SJCRH30 (cell line): ENCODE measurements around the gene FFAR2. TPM values are rescaled to one million over a fixed set of nuclear protein-coding genes. Genes with fewer than 3 reads are reported as not detected.

Experiments used
- DNase-seq, 2 experiments: peaks; one replicate each; pipeline ENCODE4 v3.0.0-alpha.2; 2015 to 2020
- H3K27ac ChIP-seq: fragments of 250-450 bp; sonication (Bioruptor Pico); 2 replicates; pipeline ENCODE4 v1.5.1; 2020; ENCODE audit warnings: mild to moderate bottlenecking, moderate library complexity
- H3K27me3 ChIP-seq: fragments of 250-450 bp; sonication (Bioruptor Pico); 2 replicates; pipeline ENCODE4 v1.5.1; 2020; ENCODE audit warnings: mild to moderate bottlenecking, moderate library complexity
- H3K36me3 ChIP-seq: fragments of 250-450 bp; sonication (Bioruptor Pico); 2 replicates; pipeline ENCODE4 v1.5.1; 2020; ENCODE audit warnings: mild to moderate bottlenecking, moderate library complexity
- H3K4me1 ChIP-seq: fragments of 250-450 bp; sonication (Bioruptor Pico); 2 replicates; pipeline ENCODE4 v1.5.1; 2020; ENCODE audit warnings: mild to moderate bottlenecking, moderate library complexity
- H3K4me3 ChIP-seq: fragments of 250-450 bp; sonication (Bioruptor Pico); 2 replicates; pipeline ENCODE4 v1.5.1; 2020; ENCODE audit warnings: mild to moderate bottlenecking, moderate library complexity
- H3K9me3 ChIP-seq: fragments of 250-450 bp; sonication (Bioruptor Pico); replicated peaks from 2 replicates; pipeline ENCODE4 v1.5.1; 2020; ENCODE audit warnings: mild to moderate bottlenecking, moderate library complexity
- total RNA-seq: library from RNA; depleted of rRNA; stranded (reverse); fragments of >200 nt; shearing (Covaris generic); gene quantifications from 2 replicates; pipeline ENCODE4 v1.2.3, GENCODE V29; 2014

FFAR2 gene
- total RNA-seq, 1 experiment from 2014 or later, result not detected

GRCh38 chr19:35478794-35479677 lies 31.0 kb downstream of the FFAR2 start:
- Histone ChIP-seq H3K4me1 (no peaks in the 10 kb centered on the region), H3K4me3 (no peak overlapping the region), H3K27ac (no peak overlapping the region), H3K9me3 (no peaks in the 10 kb centered on the region), H3K36me3 (no peaks in the 10 kb centered on the region), H3K27me3 (0 out of 2 replicates have a peak, but pooled peaks cover 8% of the 10 kb centered on the region)
- DNase-seq, result no peak

GRCh38 chr19:35483089-35483488 lies 35.0 kb downstream of the FFAR2 start:
- no peak for DNase-seq
- Histone ChIP-seq H3K4me3 (no peak overlapping the region), H3K27me3 (peaks cover 4% of the 10 kb centered on the region), H3K27ac (no peak overlapping the region), H3K4me1 (no peaks in the 10 kb centered on the region), H3K9me3 (no peaks in the 10 kb centered on the region), H3K36me3 (no peaks in the 10 kb centered on the region)

- DNase-seq, result no peak
- no peaks in the 10 kb centered on the region for H3K4me1 ChIP-seq
Measured at GRCh38 chr19:35484252-35485036, 36.4 kb downstream of the FFAR2 start.

GRCh38 chr19:35486268-35486708 lies 38.2 kb downstream of the FFAR2 start:
- no peaks in the 10 kb centered on the region for H3K9me3 ChIP-seq
- H3K27ac ChIP-seq, result no peak overlapping the region
- H3K4me1 ChIP-seq, result no peaks in the 10 kb centered on the region
- H3K36me3 ChIP-seq, result no peaks in the 10 kb centered on the region
- DNase-seq, result no peak
- H3K27me3 ChIP-seq, result peaks cover under 1% of the 10 kb centered on the region
- H3K4me3 ChIP-seq, result no peak overlapping the region

More at GRCh38 chr19:35484252-35485036, 36.4 kb downstream of the FFAR2 start:
- Histone ChIP-seq H3K9me3 (no peaks in the 10 kb centered on the region), H3K27ac (no peak overlapping the region), H3K27me3 (no peaks in the 10 kb centered on the region; the same call in none of the 2 replicates), H3K36me3 (no peaks in the 10 kb centered on the region), H3K4me3 (no peak overlapping the region)

DNA sequence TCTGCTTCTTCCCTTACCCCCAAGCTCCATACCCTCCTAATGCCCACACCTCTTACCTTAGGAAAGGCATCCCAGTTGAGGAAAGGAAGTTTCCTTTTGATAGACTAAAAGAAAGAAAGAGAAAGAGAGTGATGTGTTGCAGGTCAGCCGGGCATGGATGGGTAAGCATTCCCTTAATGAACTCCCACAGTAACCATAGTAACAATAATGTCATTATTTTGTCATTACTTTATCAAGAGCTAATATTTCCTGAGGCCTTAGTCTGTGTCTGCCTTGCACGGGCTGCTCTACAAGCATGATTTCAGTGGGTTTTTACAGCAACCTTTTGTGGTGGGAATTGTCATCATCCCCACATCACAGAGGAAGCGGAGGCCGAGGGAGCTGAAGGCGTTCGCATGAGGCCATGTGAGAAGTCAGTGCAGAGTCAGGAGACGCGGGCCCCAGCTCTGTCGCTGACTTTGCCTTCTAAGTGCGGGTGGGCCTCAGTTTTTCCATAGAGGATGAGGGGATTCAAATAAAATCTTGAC lies 39.7 kb downstream of the FFAR2 start:
- Histone ChIP-seq H3K36me3 (no peaks in the 10 kb centered on the region), H3K9me3 (no peaks in the 10 kb centered on the region), H3K27me3 (peaks cover 5% of the 10 kb centered on the region), H3K4me3 (no peak overlapping the region), H3K4me1 (no peaks in the 10 kb centered on the region), H3K27ac (no peak overlapping the region)
- DNase-seq, result no peak

DNA sequence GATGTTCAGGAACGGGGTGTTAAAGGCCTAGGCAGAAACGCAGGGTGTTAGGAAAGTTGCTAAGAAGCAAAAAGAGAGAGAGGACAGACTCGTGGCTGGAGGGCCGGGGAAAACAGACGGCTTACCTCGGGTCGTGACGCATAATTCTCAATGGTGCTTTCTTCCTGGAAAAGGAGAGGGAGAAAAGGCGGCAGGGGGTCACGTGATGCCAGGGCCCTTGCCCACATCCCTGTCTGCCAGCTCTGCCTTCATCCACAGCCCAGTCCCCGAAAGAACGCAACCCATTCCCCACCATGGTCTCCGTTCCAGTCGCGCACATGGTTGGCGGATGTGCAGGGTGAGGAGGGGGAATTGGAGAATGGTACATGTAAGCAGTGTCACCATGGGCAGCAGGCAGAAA lies 40.6 kb downstream of the FFAR2 start:
- no peaks in the 10 kb centered on the region for H3K36me3 ChIP-seq
- H3K27me3 ChIP-seq, result peaks cover 14% of the 10 kb centered on the region
- no peaks in the 10 kb centered on the region for H3K4me1 ChIP-seq
- no peak overlapping the region for H3K27ac ChIP-seq
- no peaks in the 10 kb centered on the region for H3K9me3 ChIP-seq
- no peak for DNase-seq
- H3K4me3 ChIP-seq, result no peak overlapping the region

- Histone ChIP-seq H3K36me3 (no peaks in the 10 kb centered on the region), H3K27ac (no peak within 1 kb of the TSS), H3K4me1 (no peaks in the 10 kb centered on the region), H3K27me3 (peaks cover 20% of the 10 kb centered on the region; the same call in 1 of the 2 replicates), H3K9me3 (no peaks in the 10 kb centered on the region), H3K4me3 (no peak within 1 kb of the TSS)
- no peak for DNase-seq
Measured at GRCh38 chr19:35490364-35490763, 42.3 kb downstream of the FFAR2 start, which contains the start of gene KRTDAP. KRTDAP (minus strand) TSS chr19:35490464; CDS start chr19:35490442, 22 bp downstream.

DNA sequence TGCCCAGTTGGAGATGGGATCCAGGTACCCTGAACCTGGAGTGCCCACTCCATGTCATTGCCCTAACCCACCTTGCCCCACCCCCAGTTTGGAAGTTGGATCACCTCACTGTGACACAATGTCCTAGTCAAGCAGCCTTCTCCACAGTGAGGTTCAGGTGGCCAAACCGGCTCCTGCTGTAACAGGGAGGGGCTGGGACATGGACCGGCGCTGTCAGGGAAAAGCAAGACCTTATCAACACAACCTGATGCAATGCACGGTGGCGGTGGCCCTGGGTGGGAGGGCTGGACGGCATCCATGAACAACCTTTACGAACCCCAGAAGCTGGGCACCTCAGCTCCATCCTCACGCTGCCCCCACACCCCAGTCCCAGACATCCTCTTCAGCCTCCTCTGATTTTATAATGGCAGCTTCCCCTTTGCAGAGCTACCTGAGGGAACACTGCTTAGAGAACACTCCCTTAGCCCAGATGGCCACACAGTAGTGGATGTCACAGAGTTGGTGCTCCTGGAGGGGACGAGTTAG lies 43.8 kb downstream of the FFAR2 start:
- Histone ChIP-seq H3K9me3 (no peaks in the 10 kb centered on the region), H3K36me3 (no peaks in the 10 kb centered on the region), H3K4me3 (no peak overlapping the region), H3K27ac (no peak overlapping the region), H3K4me1 (no peaks in the 10 kb centered on the region), H3K27me3 (peaks cover 20% of the 10 kb centered on the region; the same call in 1 of the 2 replicates)
- DNase-seq, result no peak

- H3K36me3 ChIP-seq, result no peaks in the 10 kb centered on the region
- H3K27ac ChIP-seq, result no peak overlapping the region
- H3K4me3 ChIP-seq, result no peak overlapping the region
- no peak for DNase-seq
- no peaks in the 10 kb centered on the region for H3K9me3 ChIP-seq
- peaks cover 26% of the 10 kb centered on the region; the same call in 1 of the 2 replicates for H3K27me3 ChIP-seq
- H3K4me1 ChIP-seq, result no peaks in the 10 kb centered on the region
Measured at GRCh38 chr19:35493971-35494370, 45.9 kb downstream of the FFAR2 start.

DNA sequence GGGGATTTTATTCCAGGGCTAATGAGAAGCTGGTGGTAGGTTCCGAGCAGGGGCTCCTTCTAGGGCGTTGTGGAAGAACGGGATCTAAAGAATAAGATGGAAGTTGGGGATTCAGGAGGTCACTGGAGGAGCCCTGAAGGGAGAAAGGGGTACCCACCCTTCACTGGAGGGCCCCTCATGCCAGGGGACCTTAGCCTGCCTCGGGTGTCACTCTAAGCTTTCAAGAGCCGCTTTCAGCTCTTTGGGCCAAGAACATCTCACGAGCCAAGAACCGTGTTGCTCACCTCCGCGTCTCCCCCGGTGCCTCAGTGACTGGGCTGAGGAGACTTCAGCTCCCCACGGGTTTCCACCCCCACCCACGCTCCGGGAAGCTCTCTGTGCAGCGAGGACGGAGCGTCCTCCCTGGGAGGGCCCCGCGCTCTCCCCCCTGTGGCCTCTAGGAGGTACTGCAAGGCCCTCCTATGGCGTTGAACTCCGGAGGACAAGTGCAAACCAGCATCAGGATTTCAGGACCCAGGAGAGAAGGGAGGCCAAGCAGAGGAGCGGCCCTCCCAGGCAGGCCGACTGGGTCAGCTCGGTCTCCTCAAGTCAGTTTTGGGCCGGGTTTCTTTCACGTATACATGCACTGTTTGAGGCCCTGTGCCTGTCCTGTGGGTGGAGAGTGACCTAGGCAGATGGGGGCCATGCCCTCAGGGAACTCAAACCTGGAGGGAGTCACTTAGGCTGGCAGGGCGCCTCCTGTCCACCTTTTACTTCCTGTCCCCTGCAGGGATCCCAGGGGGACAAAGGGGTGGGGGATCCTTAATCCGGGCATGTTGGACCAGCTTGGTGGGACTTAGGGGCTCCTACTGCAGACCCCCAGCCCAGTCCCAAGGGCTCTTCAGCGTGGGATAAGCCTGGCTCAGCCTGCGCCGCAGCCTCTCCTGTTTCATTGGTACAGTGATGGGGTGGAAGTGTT lies 47.3 kb downstream of the FFAR2 start:
- H3K27me3 ChIP-seq, result peaks cover 39% of the 10 kb centered on the region
- H3K27ac ChIP-seq, result no peak overlapping the region
- H3K36me3 ChIP-seq, result no peaks in the 10 kb centered on the region
- DNase-seq, result peak; percentile 52 to 74
- no peaks in the 10 kb centered on the region for H3K9me3 ChIP-seq
- H3K4me3 ChIP-seq, result no peak overlapping the region
- no peaks in the 10 kb centered on the region for H3K4me1 ChIP-seq

DNA sequence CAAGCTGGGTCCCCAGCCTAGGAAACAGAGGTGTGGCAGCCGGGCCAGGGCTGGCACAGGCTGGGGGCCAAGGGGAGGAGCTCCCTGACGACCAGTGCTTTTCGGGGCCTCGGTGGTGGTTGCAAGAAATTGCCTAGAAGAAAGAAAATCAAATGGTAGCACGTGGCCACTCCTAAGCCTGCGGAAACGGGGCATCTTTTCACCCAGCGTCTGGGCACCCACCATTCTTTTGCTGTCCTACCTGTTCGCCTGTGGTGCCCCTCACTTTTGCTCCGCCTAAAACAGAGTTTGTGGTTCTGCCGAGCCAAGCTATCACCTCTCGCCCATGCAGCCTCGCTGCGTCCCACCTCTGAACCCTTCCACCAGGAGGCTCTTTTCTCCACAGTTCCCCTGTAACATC lies 49.3 kb downstream of the FFAR2 start:
- Histone ChIP-seq H3K4me3 (no peak overlapping the region), H3K9me3 (no peaks in the 10 kb centered on the region), H3K4me1 (no peaks in the 10 kb centered on the region), H3K27ac (no peak overlapping the region), H3K36me3 (no peaks in the 10 kb centered on the region), H3K27me3 (peaks cover 53% of the 10 kb centered on the region)
- DNase-seq, result no peak

DNA sequence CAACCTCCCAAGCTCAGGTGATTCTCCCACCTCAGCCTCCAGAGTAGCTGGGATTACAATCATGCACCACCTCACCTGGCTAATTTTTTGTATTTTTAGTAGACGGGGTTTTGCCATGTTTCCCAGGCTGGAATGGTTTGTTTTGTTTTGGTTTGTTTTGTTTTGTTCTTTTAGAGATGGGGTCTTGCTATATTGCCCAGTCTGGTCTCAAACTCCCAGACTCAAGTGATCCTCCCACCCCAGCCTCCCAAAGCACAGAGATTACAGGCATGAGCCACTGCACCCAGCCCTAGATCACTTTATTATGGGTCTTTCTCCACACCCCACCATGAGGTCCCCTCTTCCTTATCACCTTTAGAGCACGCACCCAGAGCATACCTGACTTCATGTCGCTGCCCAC lies 50.2 kb downstream of the FFAR2 start:
- no peak for DNase-seq
- no peaks in the 10 kb centered on the region for H3K9me3 ChIP-seq
- H3K27ac ChIP-seq, result no peak overlapping the region

GRCh38 chr19:35498984-35499527 lies 51.0 kb downstream of the FFAR2 start:
- Histone ChIP-seq H3K27ac (no peak overlapping the region), H3K4me3 (no peak overlapping the region), H3K9me3 (no peaks in the 10 kb centered on the region), H3K4me1 (no peaks in the 10 kb centered on the region), H3K36me3 (no peaks in the 10 kb centered on the region), H3K27me3 (peaks cover 55% of the 10 kb centered on the region)
- no peak for DNase-seq

More for the DNA sequence above, 50.2 kb downstream of the FFAR2 start:
- Histone ChIP-seq H3K27me3 (peaks cover 54% of the 10 kb centered on the region), H3K36me3 (no peaks in the 10 kb centered on the region), H3K4me3 (no peak overlapping the region), H3K4me1 (no peaks in the 10 kb centered on the region)
